MCF 10A (cell line): ENCODE data around the gene ICA1L. TPM values are rescaled to one million over a fixed set of nuclear protein-coding genes. Genes with fewer than 3 reads are reported as not detected.

Source experiments
- BruUV-seq: library from RNA; stranded (reverse); fragments of 400-500 nt; replicated peaks from 2 replicates; lab custom pipeline; 2021; lab: Mats Ljungman, UMichigan
- CTCF ChIA-PET: fragments of 300-600 bp; sonication (Branson Sonifier 250); formaldehyde crosslinking; extraction: SDS; loops from one replicate; lab custom pipeline; 2021; ENCODE audit warnings: antibody characterized with exemption, inconsistent platforms; lab: Yijun Ruan, JAX
- POLR2A ChIA-PET: fragments of 300-600, 350-650 bp; sonication (Branson Sonifier 250); formaldehyde crosslinking; extraction: SDS; loops from one replicate; lab custom pipeline; 2020; ENCODE audit warnings: antibody characterized with exemption, inconsistent platforms; lab: Yijun Ruan, JAX
- DNase-seq: peaks from one replicate; pipeline ENCODE4 v3.0.0-alpha.2; 2018; ENCODE audit not compliant: unreplicated experiment
- H3K27ac Mint-ChIP-seq: one replicate; pipeline ENCODE4 v1.8.0; 2022; ENCODE audit warnings: mild to moderate bottlenecking, low read depth, mixed read lengths; ENCODE audit not compliant: unreplicated experiment
- H3K27me3 Mint-ChIP-seq: one replicate; pipeline ENCODE4 v1.8.0; 2022; ENCODE audit warnings: mixed read lengths; ENCODE audit not compliant: insufficient read depth, unreplicated experiment
- H3K36me3 Mint-ChIP-seq: one replicate; pipeline ENCODE4 v1.8.0; 2022; ENCODE audit warnings: mild to moderate bottlenecking, moderate library complexity, mixed read lengths; ENCODE audit not compliant: insufficient read depth, unreplicated experiment
- H3K4me1 Mint-ChIP-seq: one replicate; pipeline ENCODE4 v1.8.0; 2022; ENCODE audit warnings: mixed read lengths; ENCODE audit not compliant: insufficient read depth, unreplicated experiment
- H3K4me3 Mint-ChIP-seq: one replicate; pipeline ENCODE4 v1.8.0; 2022; ENCODE audit warnings: mild to moderate bottlenecking, moderate library complexity, mixed read lengths; ENCODE audit not compliant: unreplicated experiment
- H3K9me3 Mint-ChIP-seq: one replicate; pipeline ENCODE4 v1.8.0; 2022; ENCODE audit warnings: mixed read lengths; ENCODE audit not compliant: unreplicated experiment
- CTCF ChIP-seq: fragments of 200-600 bp; IDR thresholded peaks from one replicate; pipeline ENCODE4 v1.8.0; 2022; ENCODE audit warnings: antibody characterized with exemption, mild to moderate bottlenecking; ENCODE audit not compliant: unreplicated experiment
- intact Hi-C: fragments of 100-400 bp; cut with micrococcal nuclease; formaldehyde crosslinking; loops from 2 replicates; pipeline ENCODE4 v1.14.1; 2022
- total RNA-seq: library from RNA; stranded (reverse); gene quantifications from 2 replicates; pipeline ENCODE4 v1.2.3, GENCODE V29; 2022

ICA1L gene
- total RNA-seq, 1 experiment from 2014 or later, result 6.5 TPM

- ChIA-PET CTCF (interaction anchor here (0.5 kb wide), 1 partner anchor 22 kb away, joined by 6 read pairs; no protein-coding TSS in a partner anchor), POLR2A (interaction anchor here (1.2 kb wide), 1 partner anchor 9 kb away, joined by 5 read pairs; no protein-coding TSS in a partner anchor)
- TF ChIP-seq CTCF, result no peak
- Mint-ChIP-seq H3K27ac (no peak overlapping the region), H3K4me3 (no peak overlapping the region), H3K4me1 (no peaks in the 10 kb centered on the region), H3K27me3 (no peaks in the 10 kb centered on the region), H3K36me3 (peaks cover 83% of the 10 kb centered on the region), H3K9me3 (no peaks in the 10 kb centered on the region)
- no TSS peak for BruUV-seq
- intact Hi-C loops, result no loop called here
- no peak for DNase-seq
These were observed 12.6 kb upstream of the ICA1L start for GRCh38 chr2:202883987-202884675.

- CTCF ChIA-PET, result interaction anchor here (1.2 kb wide), 1 partner anchor 10 kb away, joined by 4 read pairs; the partner anchor contains the start of gene ICA1L
- peaks cover 69% of the 10 kb centered on the region for H3K36me3 Mint-ChIP-seq
These were observed 10.0 kb upstream of the ICA1L start for GRCh38 chr2:202881570-202881969.

DNA sequence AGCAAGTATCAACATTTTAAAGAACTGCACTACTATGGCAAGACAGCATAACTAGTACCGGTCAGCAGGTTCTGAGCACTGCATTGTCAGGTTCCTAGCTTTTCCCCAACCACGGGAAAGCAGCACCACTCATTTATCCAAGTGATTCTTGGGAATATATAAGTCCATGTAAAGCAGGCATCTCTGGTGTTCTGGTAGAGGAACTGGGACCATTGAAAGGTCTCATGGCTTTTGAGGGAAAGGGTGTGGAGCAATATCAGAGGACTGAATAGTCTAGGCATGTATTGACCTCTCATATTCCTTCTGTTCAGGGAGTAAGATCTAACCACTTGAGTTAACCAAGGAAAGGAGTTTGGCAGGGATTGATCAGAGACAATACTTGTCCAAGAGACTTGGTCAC lies 6.1 kb upstream of the ICA1L start:
- H3K36me3 Mint-ChIP-seq, result peaks cover 33% of the 10 kb centered on the region
- no peaks in the 10 kb centered on the region for H3K4me1 Mint-ChIP-seq
- CTCF ChIA-PET, result interaction anchor here (0.6 kb wide), 1 partner anchor 42 kb away, joined by 3 read pairs; no protein-coding TSS in a partner anchor

More at GRCh38 chr2:202881570-202881969, 10.0 kb upstream of the ICA1L start:
- no peak overlapping the region for H3K27ac Mint-ChIP-seq
- no peaks in the 10 kb centered on the region for H3K27me3 Mint-ChIP-seq
- intact Hi-C loops, result no loop called here
- H3K9me3 Mint-ChIP-seq, result no peaks in the 10 kb centered on the region
- DNase-seq, result no peak
- no peaks in the 10 kb centered on the region for H3K4me1 Mint-ChIP-seq
- H3K4me3 Mint-ChIP-seq, result no peak overlapping the region
- POLR2A ChIA-PET, result no interaction called here
- no TSS peak for BruUV-seq
- no peak for TF ChIP-seq CTCF

More for the DNA sequence above, 6.1 kb upstream of the ICA1L start:
- intact Hi-C loops, result loop anchor here (10.0 kb wide), 1 partner anchor 123 kb away; no protein-coding TSS in a partner anchor
- H3K9me3 Mint-ChIP-seq, result no peaks in the 10 kb centered on the region
- no peak overlapping the region for H3K4me3 Mint-ChIP-seq
- H3K27ac Mint-ChIP-seq, result no peak overlapping the region
- POLR2A ChIA-PET, result interaction anchor here (0.7 kb wide), 1 partner anchor 287 kb away, joined by 3 read pairs; no protein-coding TSS in a partner anchor
- H3K27me3 Mint-ChIP-seq, result no peaks in the 10 kb centered on the region
- DNase-seq, result no peak
- BruUV-seq, result no TSS peak
- no peak for TF ChIP-seq CTCF
